ENCODE results near the gene ADAD2.

- TF ChIP-seq POLR2A (IDR thresholded peaks at IDR 0.05) (no peak), CTCF (IDR thresholded peaks at IDR 0.05 in 4 of 5, conservative IDR thresholded peaks at IDR 0.05 in 1 of 5) (no peak)
These were observed 47.9 kb upstream of the ADAD2 start for GRCh38 chr16:84143081-84143480.

Data from gastrocnemius medialis (tissue), 4 donors.